GM23338 (cell line): ENCODE measurements around the gene IGSF10. TPM values are rescaled to one million over a fixed set of nuclear protein-coding genes. Genes with fewer than 3 reads are reported as not detected.

Experiments
- ATAC-seq: fragments of 200-7000 bp; cut with Tn5 transposase; 3 replicates; pipeline ENCODE4 v1.9.1; 2020
- DNase-seq: peaks from one replicate; pipeline ENCODE4 v3.0.0-alpha.2; 2015; ENCODE audit warnings: low spot score
- H2AFZ ChIP-seq: fragments of 200-600 bp; sonication (generic); 2 replicates; pipeline ENCODE4 v1.8.0; 2016; ENCODE audit warnings: antibody characterized with exemption, mild to moderate bottlenecking, moderate library complexity
- H3F3A ChIP-seq: fragments of 200-600 bp; sonication (generic); replicated peaks from 2 replicates; pipeline ENCODE4 v1.8.0; 2017; ENCODE audit warnings: antibody characterized with exemption, mixed run types, low read depth
- H3K27ac ChIP-seq: fragments of 200-600 bp; sonication (generic); 2 replicates; pipeline ENCODE4 v1.6.1; 2016; ENCODE audit warnings: low read depth
- H3K27me3 ChIP-seq: fragments of 200-600 bp; sonication (generic); 2 replicates; pipeline ENCODE4 v1.8.0; 2016; ENCODE audit warnings: mild to moderate bottlenecking, mixed run types, moderate library complexity; ENCODE audit not compliant: insufficient read depth
- H3K36me3 ChIP-seq: fragments of 200-600 bp; sonication (generic); 2 replicates; pipeline ENCODE4 v1.8.0; 2016; ENCODE audit warnings: mild to moderate bottlenecking; ENCODE audit not compliant: insufficient read depth
- H3K4me1 ChIP-seq: fragments of 200-600 bp; sonication (generic); 2 replicates; pipeline ENCODE4 v1.8.0; 2016; ENCODE audit warnings: mild to moderate bottlenecking, moderate library complexity; ENCODE audit not compliant: insufficient read depth
- H3K4me2 ChIP-seq: fragments of 200-600 bp; sonication (generic); 2 replicates; pipeline ENCODE4 v1.7.1; 2017; ENCODE audit warnings: mixed run types
- H3K4me3 ChIP-seq: fragments of 200-600 bp; sonication (generic); 2 replicates; pipeline ENCODE4 v1.6.1; 2016; ENCODE audit warnings: mixed run types
- H3K79me2 ChIP-seq: fragments of 200-600 bp; sonication (generic); replicated peaks from 2 replicates; pipeline ENCODE4 v1.8.0; 2017; ENCODE audit warnings: mild to moderate bottlenecking; ENCODE audit not compliant: insufficient read depth
- H3K9me2 ChIP-seq: fragments of 200-600 bp; sonication (generic); 2 replicates; pipeline ENCODE4 v1.8.0; 2017; ENCODE audit not compliant: insufficient read depth
- H4K20me1 ChIP-seq: fragments of 200-600 bp; sonication (generic); replicated peaks from 2 replicates; pipeline ENCODE4 v1.8.0; 2017; ENCODE audit warnings: mild to moderate bottlenecking; ENCODE audit not compliant: insufficient read depth
- H3K27ac Mint-ChIP-seq: 2 replicates; pipeline ENCODE4 v1.8.0; 2020; ENCODE audit warnings: inconsistent platforms, mild to moderate bottlenecking, moderate library complexity, mixed read lengths
- H3K27me3 Mint-ChIP-seq: 3 replicates; pipeline ENCODE4 v1.8.0; 2022; ENCODE audit warnings: low read depth, mild to moderate bottlenecking, moderate library complexity, mixed read lengths, inconsistent platforms; ENCODE audit not compliant: insufficient read depth, poor library complexity
- H3K36me3 Mint-ChIP-seq: 3 replicates; pipeline ENCODE4 v1.8.0; 2021; ENCODE audit warnings: low read depth, mild to moderate bottlenecking, inconsistent platforms, moderate library complexity, mixed read lengths
- H3K4me1 Mint-ChIP-seq: 3 replicates; pipeline ENCODE4 v1.8.0; 2020; ENCODE audit warnings: mild to moderate bottlenecking, inconsistent platforms, mixed read lengths
- H3K4me3 Mint-ChIP-seq: 3 replicates; pipeline ENCODE4 v1.8.0; 2021; ENCODE audit warnings: moderate library complexity, mild to moderate bottlenecking, inconsistent platforms, mixed read lengths
- H3K9me3 Mint-ChIP-seq: 3 replicates; pipeline ENCODE4 v1.8.0; 2020; ENCODE audit warnings: moderate library complexity, mild to moderate bottlenecking, inconsistent platforms, mixed read lengths
- CREB1 ChIP-seq: fragments of 250-450 bp; sonication (Bioruptor Pico); IDR thresholded peaks from 2 replicates; pipeline ENCODE4 v1.5.0; 2020; ENCODE audit warnings: low read depth, mild to moderate bottlenecking, moderate library complexity
- EZH2 ChIP-seq: fragments of 200-600 bp; sonication (generic); IDR thresholded peaks from one replicate; pipeline ENCODE4 v1.8.0; 2017; ENCODE audit warnings: antibody characterized with exemption, mild to moderate bottlenecking, low read depth; ENCODE audit not compliant: unreplicated experiment
- NANOG ChIP-seq: IDR thresholded peaks from 2 replicates; pipeline ENCODE4 v1.6.1; 2016; ENCODE audit warnings: antibody characterized with exemption, borderline replicate concordance
- POLR2AphosphoS5 ChIP-seq: IDR thresholded peaks from 2 replicates; pipeline ENCODE4 v1.6.1; 2016; ENCODE audit warnings: antibody characterized with exemption, low read depth
- STAT1 ChIP-seq: IDR thresholded peaks from one replicate; pipeline ENCODE4 v1.6.1; 2016; ENCODE audit warnings: antibody characterized with exemption; ENCODE audit not compliant: unreplicated experiment
- polyA plus RNA-seq: library from polyadenylated mRNA; unstranded; fragments of >200 nt; fragmentation: Nextera tagmentation; extraction: Ambion mirVana; gene quantifications from 2 replicates; pipeline ENCODE4 v1.2.1, GENCODE V29; 2016
- total RNA-seq: library from RNA; depleted of rRNA; stranded (reverse); fragments of >200 nt; shearing (Covaris generic); gene quantifications from 2 replicates; pipeline ENCODE4 v1.2.3, GENCODE V29; 2014
- TF ChIP-seq, protein P1 (sequence below): fragments of 250-450 bp; sonication (Bioruptor Pico); IDR thresholded peaks from 2 replicates; pipeline ENCODE4 v1.5.0; 2020; ENCODE audit warnings: mild to moderate bottlenecking, moderate library complexity
- TF ChIP-seq, protein P2 (sequence below): IDR thresholded peaks from one replicate; pipeline ENCODE4 v1.6.1; 2018; ENCODE audit warnings: antibody characterized with exemption; ENCODE audit not compliant: unreplicated experiment
- TF ChIP-seq, protein P3 (sequence below), 2 experiments: fragments of 200-600 bp in 1 of 2; sonication (generic) in 1 of 2; conservative IDR thresholded peaks; 2 replicates each; pipeline versions ENCODE4 v1.5.1 to v1.6.1; 2016 to 2017; ENCODE audit warnings: antibody characterized with exemption in 2 of 2, low read depth in 2 of 2, mild to moderate bottlenecking in 2 of 2, moderate library complexity in 1 of 2

IGSF10 gene
- total and polyA plus RNA-seq, 2 experiments from 2014 or later: 0.50 to 0.94 TPM

DNA sequence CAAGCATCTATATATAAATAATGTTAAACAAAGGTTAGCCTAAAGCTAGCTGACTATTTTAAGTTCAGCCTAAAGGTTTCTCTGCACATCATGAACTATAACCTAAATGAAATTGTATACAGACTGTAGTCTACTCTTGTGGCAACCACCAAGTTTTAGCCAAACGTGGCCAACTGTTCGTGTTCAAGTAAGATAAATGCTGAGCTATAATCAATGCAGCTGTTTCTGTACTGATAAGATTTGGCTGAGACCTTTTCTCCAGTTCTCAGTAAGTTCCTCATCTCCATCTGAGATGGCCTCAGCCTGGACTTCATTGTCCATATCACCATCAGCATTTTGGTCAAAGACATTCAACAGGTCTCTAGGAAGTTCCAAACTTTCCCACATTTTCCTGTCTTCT is 43.7 kb upstream of the IGSF10 start:
- H3K4me1 Mint-ChIP-seq: peaks cover 16% of the 10 kb centered on the region
- H3K36me3 Mint-ChIP-seq: peaks cover 5% of the 10 kb centered on the region
- no peak overlapping the region for H3K27ac Mint-ChIP-seq

DNA sequence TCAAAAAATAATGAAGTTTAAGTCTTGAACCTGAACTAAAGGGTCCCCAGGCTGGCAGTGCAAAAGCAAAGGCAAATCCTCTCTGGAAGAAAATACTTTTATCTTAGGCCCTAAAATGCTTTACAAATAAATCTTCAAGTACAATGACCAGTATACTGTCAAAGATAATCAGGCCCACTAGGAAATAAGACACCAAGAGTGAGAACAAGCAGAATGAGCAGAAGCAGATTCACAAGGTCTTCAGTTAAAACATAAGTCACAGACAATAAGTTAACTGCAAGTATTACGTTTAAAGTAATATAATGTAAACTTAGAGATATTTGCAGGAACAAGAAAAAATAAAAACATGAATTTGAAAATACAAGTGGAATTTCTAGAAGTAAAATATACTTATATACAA is 42.2 kb upstream of the IGSF10 start:
- no peak for ATAC-seq
- no peaks in the 10 kb centered on the region for H3K36me3 ChIP-seq
- no peak for TF ChIP-seq EZH2
- TF ChIP-seq CREB1 (CRISPR knock-in tag): no peak
- TF ChIP-seq, protein P1, sequence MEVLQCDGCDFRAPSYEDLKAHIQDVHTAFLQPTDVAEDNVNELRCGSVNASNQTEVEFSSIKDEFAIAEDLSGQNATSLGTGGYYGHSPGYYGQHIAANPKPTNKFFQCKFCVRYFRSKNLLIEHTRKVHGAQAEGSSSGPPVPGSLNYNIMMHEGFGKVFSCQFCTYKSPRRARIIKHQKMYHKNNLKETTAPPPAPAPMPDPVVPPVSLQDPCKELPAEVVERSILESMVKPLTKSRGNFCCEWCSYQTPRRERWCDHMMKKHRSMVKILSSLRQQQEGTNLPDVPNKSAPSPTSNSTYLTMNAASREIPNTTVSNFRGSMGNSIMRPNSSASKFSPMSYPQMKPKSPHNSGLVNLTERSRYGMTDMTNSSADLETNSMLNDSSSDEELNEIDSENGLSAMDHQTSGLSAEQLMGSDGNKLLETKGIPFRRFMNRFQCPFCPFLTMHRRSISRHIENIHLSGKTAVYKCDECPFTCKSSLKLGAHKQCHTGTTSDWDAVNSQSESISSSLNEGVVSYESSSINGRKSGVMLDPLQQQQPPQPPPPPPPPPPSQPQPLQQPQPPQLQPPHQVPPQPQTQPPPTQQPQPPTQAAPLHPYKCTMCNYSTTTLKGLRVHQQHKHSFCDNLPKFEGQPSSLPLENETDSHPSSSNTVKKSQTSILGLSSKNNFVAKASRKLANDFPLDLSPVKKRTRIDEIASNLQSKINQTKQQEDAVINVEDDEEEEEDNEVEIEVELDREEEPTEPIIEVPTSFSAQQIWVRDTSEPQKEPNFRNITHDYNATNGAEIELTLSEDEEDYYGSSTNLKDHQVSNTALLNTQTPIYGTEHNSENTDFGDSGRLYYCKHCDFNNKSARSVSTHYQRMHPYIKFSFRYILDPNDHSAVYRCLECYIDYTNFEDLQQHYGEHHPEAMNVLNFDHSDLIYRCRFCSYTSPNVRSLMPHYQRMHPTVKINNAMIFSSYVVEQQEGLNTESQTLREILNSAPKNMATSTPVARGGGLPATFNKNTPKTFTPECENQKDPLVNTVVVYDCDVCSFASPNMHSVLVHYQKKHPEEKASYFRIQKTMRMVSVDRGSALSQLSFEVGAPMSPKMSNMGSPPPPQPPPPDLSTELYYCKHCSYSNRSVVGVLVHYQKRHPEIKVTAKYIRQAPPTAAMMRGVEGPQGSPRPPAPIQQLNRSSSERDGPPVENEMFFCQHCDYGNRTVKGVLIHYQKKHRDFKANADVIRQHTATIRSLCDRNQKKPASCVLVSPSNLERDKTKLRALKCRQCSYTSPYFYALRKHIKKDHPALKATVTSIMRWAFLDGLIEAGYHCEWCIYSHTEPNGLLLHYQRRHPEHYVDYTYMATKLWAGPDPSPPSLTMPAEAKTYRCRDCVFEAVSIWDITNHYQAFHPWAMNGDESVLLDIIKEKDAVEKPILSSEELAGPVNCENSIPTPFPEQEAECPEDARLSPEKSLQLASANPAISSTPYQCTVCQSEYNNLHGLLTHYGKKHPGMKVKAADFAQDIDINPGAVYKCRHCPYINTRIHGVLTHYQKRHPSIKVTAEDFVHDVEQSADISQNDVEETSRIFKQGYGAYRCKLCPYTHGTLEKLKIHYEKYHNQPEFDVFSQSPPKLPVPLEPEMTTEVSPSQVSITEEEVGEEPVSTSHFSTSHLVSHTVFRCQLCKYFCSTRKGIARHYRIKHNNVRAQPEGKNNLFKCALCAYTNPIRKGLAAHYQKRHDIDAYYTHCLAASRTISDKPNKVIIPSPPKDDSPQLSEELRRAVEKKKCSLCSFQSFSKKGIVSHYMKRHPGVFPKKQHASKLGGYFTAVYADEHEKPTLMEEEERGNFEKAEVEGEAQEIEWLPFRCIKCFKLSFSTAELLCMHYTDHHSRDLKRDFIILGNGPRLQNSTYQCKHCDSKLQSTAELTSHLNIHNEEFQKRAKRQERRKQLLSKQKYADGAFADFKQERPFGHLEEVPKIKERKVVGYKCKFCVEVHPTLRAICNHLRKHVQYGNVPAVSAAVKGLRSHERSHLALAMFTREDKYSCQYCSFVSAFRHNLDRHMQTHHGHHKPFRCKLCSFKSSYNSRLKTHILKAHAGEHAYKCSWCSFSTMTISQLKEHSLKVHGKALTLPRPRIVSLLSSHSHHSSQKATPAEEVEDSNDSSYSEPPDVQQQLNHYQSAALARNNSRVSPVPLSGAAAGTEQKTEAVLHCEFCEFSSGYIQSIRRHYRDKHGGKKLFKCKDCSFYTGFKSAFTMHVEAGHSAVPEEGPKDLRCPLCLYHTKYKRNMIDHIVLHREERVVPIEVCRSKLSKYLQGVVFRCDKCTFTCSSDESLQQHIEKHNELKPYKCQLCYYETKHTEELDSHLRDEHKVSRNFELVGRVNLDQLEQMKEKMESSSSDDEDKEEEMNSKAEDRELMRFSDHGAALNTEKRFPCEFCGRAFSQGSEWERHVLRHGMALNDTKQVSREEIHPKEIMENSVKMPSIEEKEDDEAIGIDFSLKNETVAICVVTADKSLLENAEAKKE (CRISPR knock-in tag): no peak
- no peak for TF ChIP-seq STAT1

More for the DNA sequence above, 43.7 kb upstream of the IGSF10 start:
- Histone ChIP-seq H3F3A (no peaks in the 10 kb centered on the region), H3K9me2 (no peaks in the 10 kb centered on the region), H2AFZ (no peak overlapping the region), H4K20me1 (no peaks in the 10 kb centered on the region), H3K27me3 (no peaks in the 10 kb centered on the region), H3K4me3 (no peak overlapping the region), H3K4me2 (no peak overlapping the region), H3K27ac (no peak overlapping the region), H3K79me2 (no peaks in the 10 kb centered on the region), H3K4me1 (no peaks in the 10 kb centered on the region; the same call in 1 of the 2 replicates), H3K36me3 (no peaks in the 10 kb centered on the region)
- TF ChIP-seq, protein P2, sequence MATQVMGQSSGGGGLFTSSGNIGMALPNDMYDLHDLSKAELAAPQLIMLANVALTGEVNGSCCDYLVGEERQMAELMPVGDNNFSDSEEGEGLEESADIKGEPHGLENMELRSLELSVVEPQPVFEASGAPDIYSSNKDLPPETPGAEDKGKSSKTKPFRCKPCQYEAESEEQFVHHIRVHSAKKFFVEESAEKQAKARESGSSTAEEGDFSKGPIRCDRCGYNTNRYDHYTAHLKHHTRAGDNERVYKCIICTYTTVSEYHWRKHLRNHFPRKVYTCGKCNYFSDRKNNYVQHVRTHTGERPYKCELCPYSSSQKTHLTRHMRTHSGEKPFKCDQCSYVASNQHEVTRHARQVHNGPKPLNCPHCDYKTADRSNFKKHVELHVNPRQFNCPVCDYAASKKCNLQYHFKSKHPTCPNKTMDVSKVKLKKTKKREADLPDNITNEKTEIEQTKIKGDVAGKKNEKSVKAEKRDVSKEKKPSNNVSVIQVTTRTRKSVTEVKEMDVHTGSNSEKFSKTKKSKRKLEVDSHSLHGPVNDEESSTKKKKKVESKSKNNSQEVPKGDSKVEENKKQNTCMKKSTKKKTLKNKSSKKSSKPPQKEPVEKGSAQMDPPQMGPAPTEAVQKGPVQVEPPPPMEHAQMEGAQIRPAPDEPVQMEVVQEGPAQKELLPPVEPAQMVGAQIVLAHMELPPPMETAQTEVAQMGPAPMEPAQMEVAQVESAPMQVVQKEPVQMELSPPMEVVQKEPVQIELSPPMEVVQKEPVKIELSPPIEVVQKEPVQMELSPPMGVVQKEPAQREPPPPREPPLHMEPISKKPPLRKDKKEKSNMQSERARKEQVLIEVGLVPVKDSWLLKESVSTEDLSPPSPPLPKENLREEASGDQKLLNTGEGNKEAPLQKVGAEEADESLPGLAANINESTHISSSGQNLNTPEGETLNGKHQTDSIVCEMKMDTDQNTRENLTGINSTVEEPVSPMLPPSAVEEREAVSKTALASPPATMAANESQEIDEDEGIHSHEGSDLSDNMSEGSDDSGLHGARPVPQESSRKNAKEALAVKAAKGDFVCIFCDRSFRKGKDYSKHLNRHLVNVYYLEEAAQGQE: no peak
- TF ChIP-seq NANOG (no peak), POLR2AphosphoS5 (no peak), CREB1 (CRISPR knock-in tag) (no peak)
- TF ChIP-seq, protein P3, sequence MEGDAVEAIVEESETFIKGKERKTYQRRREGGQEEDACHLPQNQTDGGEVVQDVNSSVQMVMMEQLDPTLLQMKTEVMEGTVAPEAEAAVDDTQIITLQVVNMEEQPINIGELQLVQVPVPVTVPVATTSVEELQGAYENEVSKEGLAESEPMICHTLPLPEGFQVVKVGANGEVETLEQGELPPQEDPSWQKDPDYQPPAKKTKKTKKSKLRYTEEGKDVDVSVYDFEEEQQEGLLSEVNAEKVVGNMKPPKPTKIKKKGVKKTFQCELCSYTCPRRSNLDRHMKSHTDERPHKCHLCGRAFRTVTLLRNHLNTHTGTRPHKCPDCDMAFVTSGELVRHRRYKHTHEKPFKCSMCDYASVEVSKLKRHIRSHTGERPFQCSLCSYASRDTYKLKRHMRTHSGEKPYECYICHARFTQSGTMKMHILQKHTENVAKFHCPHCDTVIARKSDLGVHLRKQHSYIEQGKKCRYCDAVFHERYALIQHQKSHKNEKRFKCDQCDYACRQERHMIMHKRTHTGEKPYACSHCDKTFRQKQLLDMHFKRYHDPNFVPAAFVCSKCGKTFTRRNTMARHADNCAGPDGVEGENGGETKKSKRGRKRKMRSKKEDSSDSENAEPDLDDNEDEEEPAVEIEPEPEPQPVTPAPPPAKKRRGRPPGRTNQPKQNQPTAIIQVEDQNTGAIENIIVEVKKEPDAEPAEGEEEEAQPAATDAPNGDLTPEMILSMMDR (conservative IDR thresholded peaks at IDR 0.05; ENCODE audit: low read depth in 2 of 2): no peak
- Mint-ChIP-seq H3K4me3 (no peak overlapping the region), H3K27me3 (peaks cover under 1% of the 10 kb centered on the region), H3K9me3 (peaks cover 9% of the 10 kb centered on the region)
- DNase-seq: no peak
- ATAC-seq: no peak

More for the DNA sequence above, 42.2 kb upstream of the IGSF10 start:
- Histone ChIP-seq H3K4me1 (peaks cover 3% of the 10 kb centered on the region; the same call in 1 of the 2 replicates), H3F3A (no peaks in the 10 kb centered on the region), H3K4me2 (no peak overlapping the region), H2AFZ (no peak overlapping the region), H3K79me2 (no peaks in the 10 kb centered on the region), H3K4me3 (no peak overlapping the region), H4K20me1 (no peaks in the 10 kb centered on the region), H3K9me2 (no peaks in the 10 kb centered on the region), H3K27ac (no peak overlapping the region), H3K27me3 (no peaks in the 10 kb centered on the region)
- Mint-ChIP-seq H3K9me3 (no peaks in the 10 kb centered on the region), H3K27me3 (peaks cover 2% of the 10 kb centered on the region), H3K4me1 (peaks cover 24% of the 10 kb centered on the region), H3K27ac (peak overlapping the region; percentile 78; the same call in 1 of the 2 replicates), H3K4me3 (no peak overlapping the region), H3K36me3 (no peaks in the 10 kb centered on the region)
- no peak for DNase-seq
